Glomerular visceral epithelial cell (primary cell): ENCODE results near the gene CDK3.
"Not testable (repeated sequence)": the region's sequence is repeated elsewhere in the genome, so short reads cannot be mapped to it uniquely, and the experiment has no call there.

Source experiments
- DNase-seq: peaks from one replicate; pipeline ENCODE4 v3.0.0-alpha.2; 2016; ENCODE audit errors: extremely low spot score

Gene CDK3

DNA sequence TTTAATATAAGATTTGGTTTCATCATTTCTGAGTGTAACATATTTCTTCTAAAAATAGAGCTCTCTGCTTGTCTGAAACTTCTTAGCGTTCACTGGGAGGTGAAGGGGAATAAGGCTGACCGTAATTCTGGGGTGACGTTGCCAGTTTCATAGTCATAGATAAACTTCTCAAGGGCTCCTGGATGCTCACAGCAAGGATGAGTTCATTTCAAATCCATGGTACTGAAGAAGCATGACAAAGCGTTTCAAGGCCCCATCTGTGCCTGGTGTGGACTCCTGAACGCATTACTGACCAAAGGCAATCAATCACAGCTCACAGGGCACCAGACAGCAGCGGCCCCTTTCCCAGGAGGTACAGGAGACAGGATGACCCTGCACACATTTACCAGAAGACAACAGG is 38.5 kb downstream of the CDK3 start:
- DNase-seq = no peak

DNA sequence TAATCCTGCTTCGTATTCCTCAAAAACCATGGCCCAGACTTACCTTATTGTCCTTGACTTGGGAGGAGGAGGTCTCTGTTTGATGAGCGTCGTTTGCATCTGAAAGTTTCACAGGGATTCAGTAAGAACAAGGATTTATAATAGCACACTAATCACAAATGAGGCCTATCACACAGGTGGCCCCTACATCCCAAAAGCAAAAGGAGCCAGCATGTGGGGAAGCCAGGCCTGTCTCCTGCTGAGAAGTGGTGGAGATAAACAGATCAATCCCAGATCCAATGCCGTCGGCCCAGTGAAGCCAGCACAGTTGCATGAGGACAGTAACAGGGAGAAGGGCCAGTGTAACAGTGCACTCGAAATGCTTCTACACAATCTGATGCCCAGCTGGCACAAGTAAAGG is 39.7 kb downstream of the CDK3 start:
- DNase-seq = no peak

DNA sequence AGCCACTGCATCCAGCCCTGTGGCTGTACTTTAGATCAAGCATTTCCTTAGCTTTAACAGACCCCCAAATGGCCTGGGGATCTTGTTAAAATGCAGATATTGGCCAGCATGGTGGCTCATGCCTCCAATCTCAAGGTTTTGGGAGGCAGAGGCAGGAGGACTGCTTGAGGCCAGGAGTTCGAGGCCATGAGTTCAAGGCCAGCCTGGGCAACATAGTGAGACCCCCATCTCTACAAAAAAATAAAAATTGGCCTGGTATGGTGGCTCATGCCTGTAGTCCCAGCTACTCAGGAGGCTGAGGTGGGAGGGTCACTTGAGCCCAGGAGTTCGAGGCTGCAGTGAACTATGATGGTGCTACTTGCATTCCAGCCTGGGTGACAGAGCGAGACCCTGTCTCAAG is 42.2 kb downstream of the CDK3 start:
- not testable (repeated sequence) for DNase-seq

DNA sequence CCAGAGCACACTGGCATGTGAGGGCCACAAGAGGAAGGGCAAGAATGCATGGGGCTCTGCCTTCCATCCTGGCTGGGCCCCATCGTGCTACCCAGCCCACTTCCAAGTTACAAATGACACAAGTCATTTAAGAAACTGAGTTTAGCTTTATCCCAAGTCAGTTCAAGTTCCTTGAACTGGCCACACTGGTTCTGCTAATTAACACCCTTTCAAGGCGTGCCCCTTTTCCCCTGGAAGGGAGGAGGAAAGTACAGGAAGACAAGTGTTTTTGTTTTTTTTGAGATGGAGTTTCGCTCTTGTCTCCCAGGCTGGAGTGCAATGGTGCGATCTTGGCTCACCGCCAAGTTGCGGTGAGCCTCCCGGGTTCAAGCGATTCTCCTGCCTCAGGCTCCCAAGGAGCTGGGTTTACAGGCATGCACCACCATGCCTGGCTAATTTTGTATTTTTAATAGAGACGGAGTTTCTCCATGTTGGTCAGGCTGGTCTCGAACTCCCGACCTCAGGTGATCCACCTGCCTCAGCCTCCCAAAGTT is 43.9 kb downstream of the CDK3 start:
- not testable (repeated sequence) for DNase-seq

DNA sequence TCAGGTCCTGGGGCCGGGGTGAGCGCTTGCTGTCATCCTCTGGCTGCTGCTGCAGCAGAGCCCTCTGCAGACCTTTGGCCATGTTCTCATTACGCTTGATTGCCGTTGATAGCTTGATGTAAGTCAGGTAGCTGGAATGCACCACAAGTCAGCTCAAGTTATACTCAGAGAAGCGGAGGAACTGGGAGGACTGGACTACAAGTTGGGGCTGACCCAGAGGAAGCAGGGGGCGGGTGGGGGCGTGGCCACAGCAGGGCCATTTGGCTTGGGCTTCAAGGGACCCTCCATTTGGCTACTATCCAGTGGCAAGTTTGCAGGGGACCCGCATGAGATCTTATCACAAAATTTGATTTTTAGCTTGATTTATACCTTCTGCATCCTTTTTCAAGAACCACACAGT is 45.4 kb downstream of the CDK3 start:
- no peak for DNase-seq

DNA sequence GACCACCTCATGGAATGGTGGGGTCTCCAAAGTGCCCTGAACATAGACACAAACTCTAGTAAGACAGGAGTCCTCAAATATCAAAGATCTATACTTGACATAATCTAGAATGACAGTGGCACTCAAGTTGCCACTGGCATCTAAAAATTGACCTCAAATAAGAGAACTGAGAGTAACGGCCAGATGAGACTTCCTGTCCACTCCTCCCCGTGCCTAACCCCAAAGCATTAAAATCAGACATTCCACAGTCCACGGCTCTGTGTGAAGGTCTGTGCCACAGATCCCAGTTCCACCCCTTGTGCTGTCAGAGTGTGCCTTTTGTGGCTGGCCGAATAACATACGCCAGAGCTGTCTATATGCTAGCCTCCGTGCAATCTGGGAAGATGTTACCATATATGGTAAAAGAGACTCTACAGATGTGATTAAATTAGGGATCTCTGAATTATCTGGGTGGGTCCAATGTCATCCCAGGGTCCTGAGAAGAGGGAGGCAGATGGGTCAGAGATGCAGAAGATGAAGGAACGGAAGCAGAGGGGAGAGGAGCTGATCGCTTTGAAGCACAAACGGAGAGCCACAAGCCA is 47.5 kb downstream of the CDK3 start:
- DNase-seq = peak; percentile 32

DNA sequence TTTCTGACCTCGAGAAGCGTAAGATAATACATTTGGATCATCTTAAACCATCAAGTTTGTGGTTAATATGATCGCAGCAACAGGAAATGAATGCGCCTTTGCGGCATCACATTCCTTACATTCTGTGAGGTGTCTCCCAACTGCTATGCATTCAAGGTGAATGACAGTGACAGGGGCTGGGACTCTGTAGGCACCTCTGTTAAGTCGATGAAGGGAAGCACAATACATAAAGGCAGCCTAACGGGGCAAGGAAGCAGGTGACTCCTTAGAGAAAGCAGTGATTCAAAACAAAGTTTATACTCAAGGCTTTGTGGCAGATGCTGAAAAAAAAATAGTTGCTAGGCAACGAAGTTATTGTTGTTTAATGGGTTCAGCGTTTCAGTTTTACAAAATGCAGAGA is 48.1 kb downstream of the CDK3 start:
- DNase-seq = peak; percentile 91

DNA sequence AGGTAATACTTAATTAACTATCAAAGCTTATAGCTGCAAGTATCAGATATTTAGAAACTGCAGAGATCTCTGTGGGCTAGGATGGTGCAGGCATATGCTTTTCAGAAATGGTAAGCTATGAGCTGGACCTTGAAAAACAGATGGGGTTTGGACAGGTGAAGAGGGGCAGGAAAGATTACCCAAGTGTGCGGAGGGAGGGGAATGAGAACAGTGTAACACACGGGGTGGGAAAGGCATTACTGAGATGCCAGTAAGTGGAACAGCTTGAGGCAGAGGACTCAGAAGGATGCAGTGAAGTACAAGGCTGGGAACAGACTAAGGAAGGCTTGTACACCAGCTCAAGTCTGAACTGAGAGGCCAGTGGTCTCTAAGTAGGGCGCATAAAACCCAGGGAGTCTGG is 48.6 kb downstream of the CDK3 start:
- peak; percentile 28 for DNase-seq

DNA sequence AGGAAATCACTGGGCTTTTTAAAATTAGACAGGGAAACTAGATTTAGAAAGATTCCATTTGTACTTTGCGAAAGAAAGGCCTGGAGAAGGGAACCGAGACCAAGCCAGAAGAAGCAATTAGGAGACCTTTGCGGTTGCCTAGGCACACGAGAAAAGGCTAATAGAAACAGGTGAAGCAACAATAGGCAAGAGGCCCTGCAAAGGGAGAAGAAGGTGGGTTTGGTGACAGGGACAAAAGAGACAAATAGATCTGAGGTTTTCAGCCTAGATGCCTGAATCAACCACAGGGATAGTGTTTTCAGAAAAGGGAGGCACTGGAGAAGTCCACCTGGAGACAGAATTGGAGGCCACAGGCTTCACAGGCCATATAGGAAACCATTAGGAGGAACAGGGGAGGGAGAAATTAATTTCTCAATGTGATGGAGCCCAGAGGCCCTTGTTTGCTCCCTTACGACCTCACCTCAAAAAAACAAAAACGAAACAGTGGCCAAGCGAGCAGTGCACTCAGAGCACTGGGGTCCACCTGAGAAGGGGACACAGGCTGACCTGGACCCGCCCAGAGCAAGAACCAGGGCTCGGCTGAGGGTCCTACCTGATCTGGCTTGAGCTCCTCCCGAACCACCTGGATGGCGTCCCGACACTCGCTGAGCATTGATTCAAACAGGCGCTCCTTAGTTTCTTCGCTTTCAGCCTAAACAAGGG is 49.3 kb downstream of the CDK3 start:
- no peak for DNase-seq

DNA sequence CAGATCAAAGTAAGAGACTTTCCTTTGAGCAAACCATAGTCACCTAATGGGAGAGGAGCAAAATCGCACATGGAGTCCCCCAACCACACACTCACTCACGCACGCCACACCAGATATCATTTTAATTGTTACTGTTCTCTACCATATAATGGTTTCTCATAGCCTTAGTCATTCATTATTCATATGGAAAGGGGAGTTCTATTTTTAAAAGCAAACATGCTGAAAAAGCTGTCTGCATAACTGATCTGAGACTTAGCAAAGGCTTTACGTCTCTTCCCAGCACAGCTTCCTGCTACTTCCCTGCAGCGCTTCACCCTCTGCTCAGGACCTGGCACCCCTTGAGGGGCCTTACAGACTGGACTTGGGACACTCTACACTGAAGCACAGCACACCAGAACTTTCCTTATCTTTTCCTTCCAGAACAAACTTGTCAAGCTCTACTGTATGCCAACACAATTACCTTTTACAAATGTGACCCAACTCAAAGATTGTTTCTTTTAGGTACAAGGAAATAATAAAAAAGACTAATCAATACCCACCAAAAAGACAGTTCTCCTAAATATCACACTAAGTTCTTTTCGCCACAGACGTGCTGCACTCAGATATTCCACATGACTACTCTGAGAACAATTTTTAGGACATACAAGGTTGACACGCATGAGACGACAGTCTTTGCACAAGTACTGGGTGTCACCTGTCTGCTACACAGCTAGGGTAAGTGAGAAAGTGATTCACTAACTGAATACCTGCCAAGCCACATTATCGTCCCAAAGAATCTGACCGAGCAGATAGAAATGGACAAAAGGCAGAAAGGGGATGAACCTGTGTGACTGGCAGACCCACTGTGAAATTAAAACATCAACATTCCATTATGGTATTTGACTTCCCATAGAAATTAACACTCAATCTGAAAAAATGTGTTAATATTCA is 50.1 kb downstream of the CDK3 start:
- DNase-seq = peak; percentile 92

DNA sequence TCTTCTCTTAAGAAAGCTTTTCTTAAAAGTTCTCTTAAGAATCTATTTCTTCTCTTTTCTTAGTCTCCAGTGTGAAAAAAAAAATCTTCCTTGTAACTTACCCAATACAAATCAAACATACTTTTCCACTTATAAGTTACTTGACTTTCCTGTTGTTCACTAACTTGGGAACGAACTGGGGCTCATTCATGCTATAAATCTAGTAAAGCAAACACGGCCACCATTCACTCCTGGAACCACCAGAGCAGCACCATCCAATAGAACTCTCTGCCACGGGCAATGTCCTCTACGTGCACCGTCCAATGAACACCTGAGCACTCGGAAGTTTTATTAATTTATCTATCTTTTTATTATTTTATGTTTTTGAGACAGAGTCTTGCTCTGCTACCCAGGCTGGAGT is 50.9 kb downstream of the CDK3 start:
- DNase-seq = peak; percentile 54

DNA sequence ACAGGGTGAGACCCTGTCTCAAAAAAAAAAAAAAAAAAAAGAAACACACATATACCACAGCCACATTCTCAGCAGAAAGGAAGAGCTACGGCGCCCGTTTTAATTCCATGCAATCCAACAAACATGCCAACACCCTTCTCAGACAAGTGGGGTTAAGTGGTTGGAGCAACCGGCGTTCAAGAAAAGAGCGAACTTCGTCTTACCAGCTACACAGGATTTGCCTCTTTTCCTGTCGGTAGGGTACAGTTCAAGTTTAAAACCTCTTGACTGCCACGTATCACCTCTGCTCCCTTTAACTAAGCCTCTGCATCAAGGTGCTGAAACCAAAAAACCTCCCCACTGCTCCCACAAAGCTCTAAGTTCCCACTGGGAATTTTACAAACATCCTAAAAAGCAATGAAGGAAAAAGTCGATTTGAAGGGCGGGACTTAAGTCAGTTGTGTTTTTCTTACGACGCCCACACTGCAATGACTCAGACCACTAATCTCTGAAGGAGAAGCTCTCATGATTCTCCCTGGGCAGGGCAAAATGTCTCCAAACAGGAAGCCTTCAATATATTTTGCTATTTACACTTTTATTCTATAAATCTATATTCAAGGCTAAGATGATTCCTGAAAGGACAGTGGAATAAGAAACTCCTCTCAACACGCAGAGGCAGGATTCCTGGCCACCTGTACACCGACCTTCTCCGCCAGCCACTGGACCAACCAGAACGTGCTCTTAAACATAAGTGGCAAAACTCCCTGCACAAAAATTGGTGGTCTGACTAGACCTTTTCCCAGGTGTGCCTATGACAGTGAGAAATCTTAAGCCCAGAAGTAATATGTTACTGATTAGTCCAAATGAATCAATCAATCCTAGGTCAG is 52.8 kb downstream of the CDK3 start:
- peak; percentile 60 for DNase-seq

DNA sequence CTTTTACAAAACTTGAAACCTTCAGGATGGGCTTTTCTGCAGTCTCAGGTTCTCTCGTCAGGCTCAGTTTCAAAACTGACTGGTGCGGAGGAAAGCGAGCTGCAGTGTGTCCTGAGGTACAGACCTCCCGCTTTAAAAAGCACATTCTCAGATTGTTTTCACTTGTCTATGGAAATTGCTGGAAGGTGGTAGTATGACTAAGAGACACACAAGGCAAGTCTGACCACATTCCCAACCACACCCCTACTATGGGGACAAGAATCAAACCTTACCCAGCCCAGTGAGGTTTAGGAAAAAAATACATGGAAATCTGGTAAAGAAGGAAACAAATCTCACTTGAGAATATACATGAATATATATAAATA is 53.4 kb downstream of the CDK3 start:
- peak; percentile 47 for DNase-seq
